KMS-11 (cell line): ENCODE data around the gene IFI6.

ENCODE experiments used
- H2AFZ ChIP-seq: fragments of 200-600 bp; sonication (generic); 2 replicates; pipeline ENCODE4 v1.6.1; 2016; ENCODE audit warnings: antibody characterized with exemption, mixed run types, low read depth
- H3K27ac ChIP-seq: fragments of 200-600 bp; sonication (generic); 2 replicates; pipeline ENCODE4 v1.6.1; 2016; ENCODE audit warnings: mild to moderate bottlenecking, mixed run types
- H3K27me3 ChIP-seq: fragments of 200-600 bp; sonication (generic); 2 replicates; pipeline ENCODE4 v1.6.1; 2017; ENCODE audit warnings: mild to moderate bottlenecking, low read depth, mixed run types, moderate library complexity; ENCODE audit not compliant: insufficient read depth
- H3K36me3 ChIP-seq: fragments of 200-600 bp; sonication (generic); 2 replicates; pipeline ENCODE4 v1.6.1; 2017; ENCODE audit warnings: mild to moderate bottlenecking, mixed run types; ENCODE audit not compliant: insufficient read depth
- H3K4me1 ChIP-seq: fragments of 200-600 bp; sonication (generic); 2 replicates; pipeline ENCODE4 v1.6.1; 2016; ENCODE audit warnings: mild to moderate bottlenecking, low read depth, mixed run types; ENCODE audit not compliant: poor library complexity, severe bottlenecking
- H3K4me2 ChIP-seq: fragments of 200-600 bp; sonication (generic); 2 replicates; pipeline ENCODE4 v1.7.0; 2016; ENCODE audit warnings: mild to moderate bottlenecking, mixed run types
- H3K4me3 ChIP-seq: fragments of 200-600 bp; sonication (generic); IDR thresholded peaks from 2 replicates; pipeline ENCODE4 v1.6.1; 2017; ENCODE audit warnings: low read depth, low read length, mixed read lengths; ENCODE audit not compliant: insufficient read depth
- H3K79me2 ChIP-seq: fragments of 200-600 bp; sonication (generic); 2 replicates; pipeline ENCODE4 v1.6.1; 2016; ENCODE audit warnings: low read depth, mixed run types; ENCODE audit not compliant: insufficient read depth
- H3K9ac ChIP-seq: fragments of 200-600 bp; sonication (generic); 2 replicates; pipeline ENCODE4 v1.6.1; 2016; ENCODE audit warnings: mild to moderate bottlenecking, mixed run types
- H4K20me1 ChIP-seq: fragments of 200-600 bp; sonication (generic); 2 replicates; pipeline ENCODE4 v1.6.1; 2016; ENCODE audit warnings: mild to moderate bottlenecking, mixed run types; ENCODE audit not compliant: insufficient read depth
- CTCF ChIP-seq: fragments of 200-600 bp; sonication (generic); conservative IDR thresholded peaks from 2 replicates; pipeline ENCODE4 v1.6.1; 2017; ENCODE audit warnings: low read depth, mild to moderate bottlenecking, antibody characterized with exemption, low read length, moderate library complexity, mixed read lengths

Gene IFI6

GRCh38 chr1:27676410-27676809 lies 4.4 kb upstream of the IFI6 start:
- Histone ChIP-seq H3K36me3 (no peaks in the 10 kb centered on the region), H3K27ac (no peak overlapping the region), H3K4me3 (no peak overlapping the region), H3K27me3 (no peaks in the 10 kb centered on the region), H3K4me2 (no peak overlapping the region), H3K4me1 (peaks cover 10% of the 10 kb centered on the region), H3K9ac (no peak overlapping the region), H3K79me2 (no peaks in the 10 kb centered on the region), H4K20me1 (no peaks in the 10 kb centered on the region), H2AFZ (no peak overlapping the region)
- TF ChIP-seq CTCF, result no peak

GRCh38 chr1:27672750-27673112 lies 739 bp upstream of the IFI6 start:
- H3K27ac ChIP-seq, result peak overlapping the region; percentile 53
- H3K4me2 ChIP-seq, result peak overlapping the region; percentile 63
- H3K36me3 ChIP-seq, result no peaks in the 10 kb centered on the region
- no peak for TF ChIP-seq CTCF
- no peaks in the 10 kb centered on the region for H3K27me3 ChIP-seq
- H2AFZ ChIP-seq, result peak overlapping the region; percentile 76; the same call in 1 of the 2 replicates
- H3K4me1 ChIP-seq, result peaks cover 20% of the 10 kb centered on the region
- H3K79me2 ChIP-seq, result no peaks in the 10 kb centered on the region
- peak overlapping the region; percentile 27; the same call in 1 of the 2 replicates for H3K9ac ChIP-seq
- no peak overlapping the region for H3K4me3 ChIP-seq
- H4K20me1 ChIP-seq, result no peaks in the 10 kb centered on the region

DNA sequence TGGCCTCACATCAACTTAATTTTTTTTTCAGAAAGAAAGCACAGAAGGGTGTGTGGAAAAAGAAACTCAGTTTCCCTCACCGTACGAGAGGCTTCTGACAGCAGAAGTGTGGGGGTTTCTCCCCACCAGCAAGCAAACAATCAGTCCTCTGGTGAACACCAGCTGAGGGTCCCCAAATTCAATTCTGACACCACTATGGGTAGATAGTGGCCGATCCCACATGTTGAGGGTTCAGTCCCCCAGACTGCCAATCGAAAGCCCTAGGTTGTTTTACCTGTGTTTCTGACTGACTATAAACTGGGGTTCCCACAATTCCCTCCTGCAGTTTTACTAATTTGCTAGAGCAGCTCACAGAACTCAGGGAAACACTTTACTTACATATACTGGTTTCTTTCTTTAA lies 2.1 kb downstream of the IFI6 start:
- no peaks in the 10 kb centered on the region for H3K36me3 ChIP-seq
- no peak overlapping the region for H3K4me3 ChIP-seq
- no peak for TF ChIP-seq CTCF
- peaks cover 20% of the 10 kb centered on the region for H3K4me1 ChIP-seq
- no peak overlapping the region for H3K9ac ChIP-seq
- peak overlapping the region; percentile 57; the same call in 1 of the 2 replicates for H3K4me2 ChIP-seq
- H3K27ac ChIP-seq, result no peak overlapping the region
- no peaks in the 10 kb centered on the region for H4K20me1 ChIP-seq
- H2AFZ ChIP-seq, result no peak overlapping the region
- H3K79me2 ChIP-seq, result no peaks in the 10 kb centered on the region
- no peaks in the 10 kb centered on the region for H3K27me3 ChIP-seq

- Histone ChIP-seq H3K4me3 (no peak overlapping the region), H3K27me3 (no peaks in the 10 kb centered on the region), H3K4me1 (peaks cover 20% of the 10 kb centered on the region), H3K36me3 (no peaks in the 10 kb centered on the region), H3K9ac (no peak overlapping the region), H2AFZ (peak overlapping the region; percentile 66), H3K4me2 (peak overlapping the region; percentile 57; the same call in 1 of the 2 replicates), H3K79me2 (no peaks in the 10 kb centered on the region), H4K20me1 (no peaks in the 10 kb centered on the region), H3K27ac (no peak overlapping the region)
- peak; percentile 78 for TF ChIP-seq CTCF
Measured at GRCh38 chr1:27668808-27669723, 2.9 kb downstream of the IFI6 start.
